HuH-7 (cell line): ENCODE data around the gene KIF1C.
"Not testable (repeated sequence)": the region's sequence is repeated elsewhere in the genome, so short reads cannot be mapped to it uniquely, and the experiment has no call there.

Experiments
- DNase-seq: peaks from one replicate; pipeline ENCODE4 v3.0.0; 2011; ENCODE audit warnings: low spot score

Gene KIF1C

DNA sequence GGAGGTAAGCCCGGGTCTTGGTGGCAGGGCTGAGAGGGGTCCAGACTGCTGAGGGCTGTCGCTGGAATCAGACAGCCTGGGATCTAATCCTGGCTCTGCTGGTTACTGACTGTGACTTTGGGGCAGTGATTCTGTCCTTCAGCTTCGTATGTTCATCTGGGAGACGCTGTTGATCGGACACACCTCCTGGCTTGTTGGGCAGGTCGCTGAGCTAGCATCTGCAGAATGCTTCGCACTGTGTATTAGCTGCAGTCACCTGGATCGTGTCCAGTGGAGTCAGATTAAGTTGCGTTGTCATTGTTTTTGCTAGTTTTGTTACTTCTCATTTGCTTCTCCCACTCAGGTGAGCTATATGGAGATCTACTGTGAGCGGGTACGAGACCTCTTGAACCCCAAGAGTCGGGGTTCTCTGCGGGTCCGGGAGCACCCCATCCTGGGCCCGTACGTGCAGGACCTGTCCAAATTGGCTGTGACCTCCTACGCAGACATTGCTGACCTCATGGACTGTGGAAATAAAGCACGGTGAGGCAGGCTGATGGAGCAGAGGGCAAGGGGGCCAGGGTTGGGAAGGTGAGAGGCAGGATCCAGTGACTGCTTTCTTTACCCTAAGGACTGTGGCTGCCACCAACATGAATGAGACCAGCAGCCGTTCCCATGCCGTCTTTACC lies 4.5 kb downstream of the KIF1C start:
- DNase-seq, result no peak

DNA sequence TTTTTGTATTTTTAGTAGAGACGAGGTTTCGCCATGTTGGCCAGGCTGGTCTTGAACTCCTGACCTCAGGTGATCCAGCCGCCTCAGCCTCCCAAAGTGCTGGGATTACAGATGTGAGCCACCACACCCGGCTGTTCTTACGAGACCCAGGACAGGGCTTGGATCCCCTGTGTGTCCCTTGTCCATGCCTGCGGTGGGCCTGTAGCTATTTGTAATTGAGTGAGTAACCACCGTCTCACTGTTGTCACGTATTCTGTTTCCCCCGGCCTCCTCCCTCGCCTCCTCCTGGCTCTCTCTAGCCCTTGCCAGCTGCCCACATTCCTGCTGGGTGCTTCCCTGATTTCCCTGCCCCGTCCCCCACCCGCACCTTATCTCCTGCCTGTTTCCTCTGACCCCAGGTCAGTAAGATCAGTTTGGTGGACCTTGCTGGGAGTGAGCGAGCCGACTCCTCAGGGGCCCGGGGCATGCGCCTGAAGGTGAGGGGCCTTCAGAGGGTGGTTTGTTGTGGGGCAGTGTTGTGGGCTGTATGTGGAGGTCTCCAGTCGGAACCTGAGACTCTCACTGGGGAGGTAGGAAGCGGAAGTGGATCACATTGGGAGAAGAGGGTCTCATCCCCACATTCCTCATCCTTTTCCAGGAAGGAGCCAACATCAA lies 5.6 kb downstream of the KIF1C start:
- no peak for DNase-seq

DNA sequence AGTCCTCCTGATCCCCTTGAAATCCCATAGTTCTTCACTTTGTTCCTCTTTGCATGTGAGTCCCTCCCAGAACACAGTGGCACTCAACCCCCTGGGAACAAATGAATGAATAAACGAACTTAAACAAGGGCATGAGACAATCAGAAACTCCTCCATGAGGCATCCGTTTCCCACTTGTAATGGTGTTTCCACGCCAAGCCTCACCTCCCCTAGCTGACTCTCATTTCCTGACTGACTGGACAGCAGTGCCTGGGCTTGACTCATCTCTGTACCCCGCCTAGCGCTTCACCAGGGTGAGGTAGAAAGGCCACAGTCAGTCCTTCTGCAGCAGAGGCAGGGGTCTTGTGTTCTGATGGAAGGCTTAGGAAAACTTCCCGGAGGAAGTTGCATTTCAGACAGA lies 14.2 kb downstream of the KIF1C start:
- no peak for DNase-seq

GRCh38 chr17:5014357-5014756 lies 16.6 kb downstream of the KIF1C start:
- DNase-seq, result no peak

- DNase-seq, result peak; percentile 18
Measured at GRCh38 chr17:5019475-5019956, 21.8 kb downstream of the KIF1C start.

GRCh38 chr17:5020502-5021023 lies 22.8 kb downstream of the KIF1C start:
- DNase-seq, result no peak

GRCh38 chr17:5022171-5022711 lies 24.5 kb downstream of the KIF1C start:
- no peak for DNase-seq

DNA sequence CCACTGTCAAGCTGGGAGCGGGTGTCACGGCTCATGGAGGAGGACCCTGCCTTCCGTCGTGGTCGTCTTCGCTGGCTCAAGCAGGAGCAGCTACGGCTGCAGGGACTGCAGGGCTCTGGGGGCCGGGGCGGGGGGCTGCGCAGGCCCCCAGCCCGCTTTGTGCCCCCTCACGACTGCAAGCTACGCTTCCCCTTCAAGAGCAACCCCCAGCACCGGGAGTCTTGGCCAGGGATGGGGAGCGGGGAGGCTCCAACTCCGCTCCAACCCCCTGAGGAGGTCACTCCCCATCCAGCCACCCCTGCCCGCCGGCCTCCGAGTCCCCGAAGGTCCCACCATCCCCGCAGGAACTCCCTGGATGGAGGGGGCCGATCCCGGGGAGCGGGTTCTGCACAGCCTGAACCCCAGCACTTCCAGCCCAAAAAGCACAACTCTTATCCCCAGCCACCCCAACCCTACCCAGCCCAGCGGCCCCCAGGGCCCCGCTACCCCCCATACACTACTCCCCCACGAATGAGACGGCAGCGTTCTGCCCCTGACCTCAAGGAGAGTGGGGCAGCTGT lies 25.9 kb downstream of the KIF1C start:
- no peak for DNase-seq

DNA sequence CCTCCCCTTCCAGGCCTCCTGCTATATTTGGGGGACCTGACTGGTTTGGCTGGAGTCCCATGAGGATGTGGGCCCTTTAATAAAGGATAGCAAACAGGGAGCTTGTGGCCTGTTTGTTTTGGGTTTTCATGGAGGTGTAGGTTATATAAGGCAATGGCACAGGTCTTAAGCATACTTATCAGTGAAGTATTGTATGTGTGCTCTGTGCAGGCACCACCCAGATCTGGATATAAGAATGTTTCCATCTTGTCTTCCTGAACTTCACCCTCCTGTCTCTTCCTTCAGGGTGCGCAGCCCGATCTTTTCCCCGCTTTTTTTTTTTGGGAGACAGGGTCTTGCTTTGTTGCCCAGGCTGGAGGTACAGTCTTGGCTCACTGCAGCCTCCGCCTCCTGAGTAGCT lies 26.9 kb downstream of the KIF1C start:
- no peak for DNase-seq

DNA sequence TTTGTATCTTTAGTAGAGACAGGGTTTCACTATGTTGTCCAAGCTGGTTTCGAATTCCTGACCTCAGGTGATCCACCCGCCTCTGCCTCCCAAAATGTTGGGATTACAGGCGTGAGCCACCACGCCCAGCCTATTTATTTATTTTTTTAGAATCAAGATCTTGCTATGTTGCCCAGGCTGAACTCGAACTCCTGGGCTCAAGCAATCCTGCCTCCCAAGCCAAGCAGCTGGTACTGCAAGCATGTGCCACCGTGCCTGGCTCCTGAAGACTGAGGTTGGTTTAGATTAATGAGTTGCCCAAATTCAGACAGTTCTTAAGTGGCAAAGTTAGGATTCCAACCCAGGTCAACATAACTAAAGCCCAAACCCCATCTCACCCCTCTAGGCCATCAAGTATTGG lies 29.5 kb downstream of the KIF1C start:
- DNase-seq, result no peak

DNA sequence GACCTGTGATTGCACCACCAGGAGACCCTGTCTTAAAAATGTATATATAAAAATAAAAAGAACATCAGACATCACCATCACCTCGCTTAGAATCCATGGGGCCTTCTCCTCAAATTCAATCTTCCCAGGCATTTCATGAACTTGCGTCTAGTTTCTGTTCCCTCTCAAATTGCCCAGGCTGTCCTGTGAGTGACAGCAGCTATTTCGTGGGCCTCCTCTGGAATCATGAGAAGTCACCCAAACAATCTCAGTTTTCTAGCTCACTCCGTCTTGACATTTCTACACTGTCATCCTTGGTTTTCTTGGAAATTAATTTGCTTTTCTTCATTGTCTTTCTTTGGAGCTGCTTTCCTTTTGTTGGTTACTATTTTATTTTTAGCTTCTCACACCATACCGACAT lies 30.2 kb downstream of the KIF1C start:
- no peak for DNase-seq

- not testable (repeated sequence) for DNase-seq
Measured at GRCh38 chr17:5030168-5030567, 32.4 kb downstream of the KIF1C start.

- peak; percentile 73 for DNase-seq
Measured at GRCh38 chr17:5031365-5032082, 33.8 kb downstream of the KIF1C start.

- DNase-seq, result no peak
Measured at GRCh38 chr17:5032865-5033264, 35.1 kb downstream of the KIF1C start.

- no peak for DNase-seq
Measured at GRCh38 chr17:5033352-5034015, 35.7 kb downstream of the KIF1C start.

DNA sequence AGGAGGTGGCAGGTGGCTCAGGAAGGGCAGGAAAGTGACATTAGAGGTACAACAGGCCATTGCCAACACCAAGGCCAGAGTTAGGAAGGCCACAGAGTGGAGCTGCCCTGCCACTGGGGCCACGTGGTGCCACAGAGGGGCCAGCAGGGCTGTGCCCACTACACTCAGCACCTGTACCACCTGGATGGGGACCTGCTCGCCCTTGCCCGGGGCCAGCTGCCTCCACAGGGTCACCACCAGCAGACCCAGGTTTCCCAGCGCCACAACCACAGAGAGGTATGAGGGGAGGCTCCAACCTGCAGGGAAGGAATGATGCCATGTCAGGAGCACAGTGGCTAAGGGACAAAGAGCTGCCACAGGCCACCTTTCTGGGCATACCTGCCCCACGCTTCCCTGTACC lies 36.3 kb downstream of the KIF1C start:
- no peak for DNase-seq

- DNase-seq, result no peak
Measured at GRCh38 chr17:5034651-5035050, 36.9 kb downstream of the KIF1C start.

- DNase-seq, result no peak
Measured at GRCh38 chr17:5035315-5035714, 37.6 kb downstream of the KIF1C start, which contains the start of gene SLC52A1. TSS of gene SLC52A1 (minus strand) at chr17:5035426. CDS start at chr17:5034606, 820 bp downstream.

GRCh38 chr17:5042157-5043022 lies 44.6 kb downstream of the KIF1C start:
- DNase-seq, result no peak

GRCh38 chr17:5043524-5043923 lies 45.8 kb downstream of the KIF1C start:
- DNase-seq, result no peak

GRCh38 chr17:5044630-5045029 lies 46.9 kb downstream of the KIF1C start:
- DNase-seq, result no peak
